A549 (cell line): ENCODE results near the gene HSPA2.
"Not testable (repeated sequence)": the region's sequence is repeated elsewhere in the genome, so short reads cannot be mapped to it uniquely, and the experiment has no call there.

Experiments
- CBX2 ChIP-seq: fragments of 200-600 bp; sonication (generic); IDR thresholded peaks from 2 replicates; pipeline ENCODE4 v1.6.1; 2016; ENCODE audit warnings: low read depth, mild to moderate bottlenecking, borderline replicate concordance
- KDM5A ChIP-seq: fragments of 200-600 bp; sonication (generic); IDR thresholded peaks from 2 replicates; pipeline ENCODE4 v1.6.1; 2016; ENCODE audit warnings: antibody characterized with exemption, mild to moderate bottlenecking
- ZFP36 ChIP-seq: fragments of 450-650 bp; IDR thresholded peaks from 2 replicates; pipeline ENCODE4 v1.6.1; 2014; ENCODE audit warnings: borderline replicate concordance; ENCODE audit not compliant: partially characterized antibody

- TF ChIP-seq KDM5A, ZFP36, CBX2: not testable (repeated sequence)
These were observed 29.1 kb downstream of the HSPA2 start for GRCh38 chr14:64569646-64570045.
